Caki2 (cell line): Measurements from ENCODE around the gene ERVH48-1. TPM values are rescaled to one million over a fixed set of nuclear protein-coding genes. Genes with fewer than 3 reads are reported as not detected.
"Not testable (repeated sequence)": the region's sequence is repeated elsewhere in the genome, so short reads cannot be mapped to it uniquely, and the experiment has no call there.

Source experiments
- DNase-seq: peaks from one replicate; pipeline ENCODE4 v3.0.0-alpha.2; 2015; ENCODE audit warnings: low read depth
- in situ Hi-C: cut with HindIII; loops from 2 replicates; pipeline ENCODE4 v1.10.0; 2016; ENCODE audit warnings: low sequenced_read_pairs, low pct_unique_long_range_greater_than_20kb, mixed read lengths
- total RNA-seq: library from RNA; depleted of rRNA; stranded (reverse); fragments of >200 nt; shearing (Covaris generic); gene quantifications from 2 replicates; pipeline ENCODE4 v1.2.3, GENCODE V29; 2014; ENCODE audit warnings: low replicate concordance; rRNA removed

Gene ERVH48-1
- not detected in 2 replicates for total RNA-seq

DNA sequence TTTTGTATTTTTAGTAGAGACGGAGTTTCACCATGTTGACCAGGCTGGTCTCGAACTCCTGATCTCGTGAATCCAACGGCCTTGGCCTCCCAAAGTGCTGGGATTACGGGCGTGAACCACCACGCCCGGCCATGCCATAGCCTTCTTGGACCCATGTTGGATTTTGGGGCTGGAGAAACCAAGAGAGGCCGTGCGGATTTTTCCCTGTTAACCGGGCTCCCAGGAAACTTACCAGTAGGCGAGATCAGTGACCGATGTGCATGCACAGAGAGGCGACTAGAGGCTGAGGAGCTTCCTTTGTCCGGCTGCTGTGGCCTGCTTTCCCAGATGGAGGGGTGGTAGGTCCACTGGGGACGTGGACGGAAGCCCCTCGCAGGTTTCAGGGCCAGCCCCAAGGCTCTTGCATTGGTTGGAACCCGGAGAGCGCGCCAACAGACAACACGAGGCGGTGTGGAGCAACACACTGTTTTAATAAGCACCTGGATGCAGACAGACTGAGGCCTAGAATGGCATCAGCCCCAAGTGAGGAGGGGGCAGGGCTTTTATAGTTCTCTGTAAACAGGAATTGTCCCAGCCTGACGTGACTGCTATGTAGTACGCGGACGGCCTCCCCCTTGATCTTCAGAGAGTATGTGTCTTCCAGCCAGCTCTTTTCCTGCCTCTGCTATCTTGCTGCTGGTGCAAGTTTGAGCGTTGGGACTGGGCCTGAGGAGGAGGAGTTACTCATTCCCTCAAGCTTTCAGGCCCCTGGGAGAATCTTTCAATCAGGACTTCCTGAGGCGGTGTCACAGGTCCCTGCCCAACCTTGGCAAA lies at the start of gene ERVH48-1:
Gene ERVH48-1, minus strand, starts transcription at position 517 of the 813 bp plus-strand sequence. CDS start 6,624 bp downstream, outside the sequence.
- in situ Hi-C loops, result no loop called here
- DNase-seq, result no peak

DNA sequence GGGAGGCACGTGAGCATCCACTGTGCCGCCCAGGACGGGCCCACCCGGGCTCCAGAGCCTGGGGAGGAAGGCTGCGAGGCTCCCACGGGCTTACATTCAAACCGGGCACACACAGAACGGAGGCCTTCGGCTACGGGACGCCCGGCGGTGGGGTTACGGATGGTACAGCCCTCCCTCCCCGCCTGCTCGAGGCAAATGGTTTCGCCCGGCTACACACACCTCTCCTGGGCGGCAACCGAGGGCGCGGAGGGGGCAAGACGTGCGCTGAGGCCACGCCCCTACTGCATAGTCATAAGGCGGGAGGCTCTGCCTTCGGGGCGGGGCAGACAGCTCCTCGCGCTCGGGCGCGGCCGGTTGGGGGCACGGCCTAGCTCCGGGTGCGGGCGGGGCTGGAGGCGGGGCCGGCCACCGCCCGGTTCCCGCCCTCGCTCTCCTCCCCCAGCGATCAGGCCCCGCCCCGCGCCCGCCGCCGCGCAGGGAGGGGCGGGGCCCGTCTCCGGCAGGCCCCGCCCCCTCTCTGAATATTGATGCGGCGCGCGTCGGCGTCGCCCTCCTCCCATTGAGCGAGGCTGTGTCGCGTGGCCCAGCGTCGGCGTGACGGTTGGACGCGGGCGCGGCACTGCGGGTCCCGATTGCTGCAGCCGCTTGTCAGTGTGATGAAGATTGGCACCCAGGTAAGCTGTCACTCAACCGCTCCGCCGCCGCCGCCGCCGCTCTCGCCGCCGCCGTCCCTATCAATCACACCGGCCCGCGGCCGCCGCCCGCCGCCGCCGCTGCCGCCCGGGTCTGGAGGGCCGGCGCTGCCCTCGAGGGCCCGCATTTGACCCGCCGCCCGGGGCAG lies 48.8 kb upstream of the ERVH48-1 start, which contains the start of gene PKNOX1:
Gene PKNOX1, plus strand, starts transcription at position 572 of the 841 bp plus-strand sequence. CDS start 29,820 bp downstream, outside the sequence.
- in situ Hi-C loops, result no loop called here
- DNase-seq, result peak; percentile 99

DNA sequence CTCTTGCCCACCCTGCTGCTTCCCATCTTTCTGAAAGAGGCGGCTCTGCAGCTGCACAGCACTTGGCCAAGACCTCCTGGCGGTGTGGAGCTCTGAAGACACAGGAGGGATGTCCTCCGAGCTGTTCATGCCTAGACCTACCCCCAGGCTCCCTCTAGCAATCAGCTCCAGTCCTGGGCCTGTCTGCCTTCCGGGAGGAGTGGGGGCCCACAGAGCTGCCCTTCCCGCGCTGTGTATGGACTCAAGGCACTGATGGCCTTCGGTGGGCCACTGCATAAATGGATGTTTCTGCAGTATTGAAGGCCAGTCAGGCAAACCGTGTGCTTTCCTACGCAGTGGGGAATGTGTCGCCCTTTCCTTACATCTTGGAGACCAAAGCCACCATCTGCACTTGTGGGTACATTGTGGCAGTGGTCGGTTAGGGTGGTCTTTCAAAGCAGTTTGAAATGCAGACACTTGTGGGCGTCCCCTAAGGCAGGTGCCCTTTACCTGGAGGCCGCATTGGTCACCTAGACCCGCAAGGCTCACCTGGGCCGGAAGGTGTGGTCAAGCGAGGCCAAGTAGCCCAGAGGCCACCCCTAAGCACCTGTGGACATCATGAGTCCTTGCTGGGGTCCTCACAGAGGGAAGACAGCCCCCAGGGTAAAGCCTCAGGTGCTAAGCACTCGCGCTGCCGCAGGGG lies 48.0 kb upstream of the ERVH48-1 start:
- in situ Hi-C loops, result no loop called here
- no peak for DNase-seq

DNA sequence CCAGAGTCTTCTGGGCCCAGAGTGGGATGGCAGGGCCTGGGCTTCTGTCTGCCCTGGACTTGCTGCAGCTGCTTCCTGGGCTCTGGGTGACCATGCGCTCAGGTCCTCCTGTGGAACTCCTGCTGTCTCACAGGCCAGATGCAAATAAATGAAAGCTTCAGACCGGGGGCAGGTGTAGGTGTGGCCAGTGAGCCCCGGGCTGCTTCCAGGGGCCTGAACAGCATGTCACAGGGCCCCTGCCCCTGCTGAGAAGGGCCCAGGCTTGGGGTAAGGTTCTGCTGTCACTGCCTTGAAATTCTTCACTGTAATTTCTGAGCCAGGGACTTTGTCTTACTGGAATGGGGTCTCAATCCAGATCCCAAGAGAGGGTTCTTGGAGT lies 46.5 kb upstream of the ERVH48-1 start:
- no peak for DNase-seq
- in situ Hi-C loops, result no loop called here

DNA sequence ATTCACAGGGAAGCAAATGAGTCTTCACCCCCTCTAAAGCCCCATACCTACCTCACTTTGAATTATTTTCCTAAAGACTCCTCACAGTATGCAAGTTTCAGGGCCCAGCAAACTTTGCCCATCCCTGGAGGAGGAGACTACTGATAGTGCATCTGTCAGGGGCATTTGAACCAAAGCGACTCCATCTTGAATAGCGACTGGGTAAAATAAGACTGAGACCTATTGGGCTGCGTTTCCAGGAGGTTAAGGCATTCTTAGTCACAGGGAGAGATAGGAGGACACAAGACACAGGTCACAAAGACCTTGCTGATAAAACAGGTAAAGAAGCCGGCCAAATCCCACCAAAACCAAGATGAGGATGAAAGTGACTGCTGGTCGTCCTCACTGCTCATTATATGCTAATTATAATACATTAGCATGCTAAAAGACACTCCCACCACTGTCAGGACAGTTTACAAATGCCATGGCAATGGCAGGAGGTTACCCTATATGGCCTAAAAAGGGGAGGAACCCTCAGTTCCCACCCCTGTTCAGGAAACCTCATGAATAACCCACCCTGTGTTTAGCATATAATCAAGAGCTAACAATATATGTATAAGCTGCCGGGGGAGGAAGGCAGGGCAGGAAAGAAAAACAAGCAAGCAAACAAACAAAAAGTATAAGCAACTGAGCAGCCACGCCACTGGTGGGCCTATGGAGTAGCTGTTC lies 45.7 kb upstream of the ERVH48-1 start:
- no peak for DNase-seq
- in situ Hi-C loops, result no loop called here

DNA sequence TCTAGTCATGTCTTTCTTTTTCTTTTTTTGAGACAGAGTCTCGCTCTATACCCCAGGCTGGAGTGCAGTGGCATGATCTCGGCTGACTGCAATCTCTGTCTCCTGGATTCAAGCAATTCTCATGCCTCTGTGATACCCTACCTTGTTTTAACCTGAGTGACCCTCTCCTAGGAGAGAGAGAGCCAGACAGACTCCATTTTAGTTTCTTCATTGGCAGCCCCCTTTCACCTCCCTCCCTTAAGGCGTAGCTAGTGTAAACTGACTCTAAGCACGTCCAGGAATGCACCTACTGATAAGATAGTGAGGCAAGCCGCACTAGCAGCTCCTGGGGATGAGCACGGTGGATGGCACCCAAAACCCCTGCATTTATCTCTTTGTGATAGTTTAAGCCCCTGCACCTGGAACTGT lies 43.8 kb upstream of the ERVH48-1 start:
- DNase-seq, result no peak

GRCh38 chr21:42967616-42968015 lies 42.2 kb upstream of the ERVH48-1 start:
- DNase-seq, in situ Hi-C loops: not testable (repeated sequence)

More for the DNA sequence above, 43.8 kb upstream of the ERVH48-1 start:
- in situ Hi-C loops, result no loop called here

DNA sequence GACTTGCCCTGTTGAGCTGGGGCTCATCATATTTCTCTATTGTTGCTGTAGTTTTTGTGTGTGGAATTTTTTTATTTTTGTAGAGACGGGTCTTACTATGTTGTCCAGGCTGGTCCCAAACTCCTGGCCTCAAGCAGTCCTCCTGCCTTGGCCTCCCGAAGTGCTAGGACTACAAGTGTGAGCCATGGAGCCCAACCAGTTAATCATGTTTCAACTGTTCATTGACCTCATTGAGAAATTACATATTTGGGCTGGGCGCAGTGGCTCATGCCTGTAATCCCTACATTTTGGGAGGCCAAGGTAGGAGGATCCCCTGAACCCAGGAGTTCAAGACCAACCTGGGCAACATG lies 39.8 kb upstream of the ERVH48-1 start:
- in situ Hi-C loops, result no loop called here

DNA sequence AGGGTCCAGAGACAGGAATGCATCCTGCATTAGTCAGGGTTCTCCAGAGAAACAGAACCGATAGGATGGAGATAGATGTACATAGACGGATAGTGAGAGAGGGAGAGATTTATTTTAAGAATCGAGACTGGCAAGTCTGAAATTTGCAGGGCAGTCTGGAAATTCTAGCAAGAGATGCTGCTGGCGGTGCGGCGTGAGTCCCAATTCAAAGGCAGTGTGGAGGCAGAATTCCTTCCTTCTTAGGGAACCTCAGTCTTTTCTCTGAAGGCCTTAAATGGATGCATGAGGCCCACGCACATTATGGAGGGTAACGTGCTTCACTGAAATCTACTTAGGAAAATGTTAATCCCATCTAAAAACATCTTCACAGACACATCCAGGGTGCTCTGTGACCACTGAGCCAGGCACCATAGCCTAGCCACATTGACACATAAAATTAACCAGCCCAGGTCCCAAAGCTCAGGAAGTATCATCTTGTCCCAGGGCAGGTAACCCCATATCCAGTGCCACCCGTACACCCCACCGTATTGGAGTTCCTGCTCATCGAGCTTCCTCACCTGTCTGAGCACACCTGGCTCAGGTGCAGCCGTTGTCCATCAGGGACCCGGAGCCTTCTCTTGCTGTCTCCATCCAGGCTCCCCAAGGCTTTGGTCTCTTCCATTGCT lies 39.2 kb upstream of the ERVH48-1 start:
- in situ Hi-C loops, result no loop called here
- no peak for DNase-seq

More for the DNA sequence above, 39.8 kb upstream of the ERVH48-1 start:
- no peak for DNase-seq

GRCh38 chr21:42964086-42964485 lies 38.7 kb upstream of the ERVH48-1 start:
- DNase-seq, result no peak
- in situ Hi-C loops, result no loop called here

GRCh38 chr21:42962380-42963007 lies 37.1 kb upstream of the ERVH48-1 start:
- DNase-seq, result no peak
- in situ Hi-C loops, result no loop called here

- in situ Hi-C loops, result no loop called here
- DNase-seq, result no peak
Observed at GRCh38 chr21:42959728-42960127, 34.3 kb upstream of the ERVH48-1 start.

GRCh38 chr21:42958122-42958521 lies 32.7 kb upstream of the ERVH48-1 start:
- DNase-seq, in situ Hi-C loops: not testable (repeated sequence)

GRCh38 chr21:42956824-42957630 lies 31.6 kb upstream of the ERVH48-1 start:
- DNase-seq, result no peak
- in situ Hi-C loops, result no loop called here

GRCh38 chr21:42951193-42951592 lies 25.8 kb upstream of the ERVH48-1 start:
- in situ Hi-C loops, DNase-seq: not testable (repeated sequence)

DNA sequence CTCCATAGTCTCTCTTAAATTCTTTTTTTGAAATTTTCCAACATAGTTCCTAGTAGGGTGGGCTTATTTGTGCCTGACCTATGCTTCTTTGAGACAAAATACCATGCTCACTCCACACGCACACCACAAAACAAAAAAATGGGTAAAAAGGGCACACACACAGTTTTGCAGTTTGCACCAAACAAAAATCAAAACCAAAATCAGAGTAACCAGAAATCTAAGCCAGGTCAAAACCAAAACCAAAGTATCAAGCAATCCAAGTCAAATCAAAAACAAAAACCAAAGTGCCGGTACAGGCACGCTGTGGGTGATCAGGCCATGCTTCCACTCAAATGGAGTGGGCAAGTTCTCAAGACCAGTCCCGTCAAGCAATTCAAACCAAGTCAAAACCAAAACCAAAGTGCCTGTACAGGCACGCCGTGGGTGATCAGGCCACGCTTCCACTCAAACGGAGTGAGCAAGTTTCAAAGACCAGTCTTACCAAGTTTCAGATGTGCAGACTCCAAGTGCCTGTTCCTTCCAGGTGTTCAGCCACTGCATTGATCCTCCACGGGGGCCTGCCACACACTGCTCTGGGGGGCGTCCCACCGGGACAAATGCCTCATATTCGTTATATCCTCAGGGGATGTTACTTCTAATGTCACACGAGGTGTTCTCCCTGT lies 23.8 kb upstream of the ERVH48-1 start:
- in situ Hi-C loops, DNase-seq: not testable (repeated sequence)
